IMR-90 (cell line): ENCODE data around the gene NME7. TPM values are rescaled to one million over a fixed set of nuclear protein-coding genes. Genes with fewer than 3 reads are reported as not detected.

Experiments
- ATAC-seq: fragments of 200-7000 bp; cut with Tn5 transposase; 2 replicates; pipeline ENCODE4 v1.9.1; 2020; ENCODE audit warnings: low read depth, mild to moderate bottlenecking, moderate library complexity
- BruUV-seq: library from RNA; stranded (reverse); fragments of 400-500 nt; replicated peaks from 2 replicates; lab custom pipeline; 2021; lab: Mats Ljungman, UMichigan
- CTCF ChIA-PET: fragments of 300-600 bp; formaldehyde crosslinking; extraction: SDS; loops from one replicate; lab custom pipeline; 2021; ENCODE audit warnings: antibody characterized with exemption; lab: Yijun Ruan, JAX
- POLR2A ChIA-PET: fragments of 300-600 bp; sonication (Branson Sonifier 250); formaldehyde crosslinking; loops from one replicate; lab custom pipeline; 2022; ENCODE audit warnings: antibody characterized with exemption; ENCODE audit not compliant: unreplicated experiment; lab: Charles Lee
- DNase-seq: peaks from one replicate; pipeline ENCODE4 v3.0.0; 2013
- H2AFZ ChIP-seq: replicated peaks from 2 replicates; pipeline ENCODE3; 2013; ENCODE audit warnings: low read length, mild to moderate bottlenecking; ENCODE audit not compliant: poor library complexity
- H2AK5ac ChIP-seq: 2 replicates; pipeline ENCODE4 v1.6.1; 2013; ENCODE audit warnings: low read depth, low read length, inconsistent platforms
- H2AK9ac ChIP-seq: replicated peaks from 2 replicates; pipeline ENCODE3; 2013; ENCODE audit warnings: mild to moderate bottlenecking, low read depth, low read length, moderate library complexity; ENCODE audit not compliant: poor library complexity
- H2BK120ac ChIP-seq: 2 replicates; pipeline ENCODE4 v1.6.1; 2013; ENCODE audit warnings: low read depth, low read length, inconsistent platforms
- H2BK15ac ChIP-seq: 3 replicates; pipeline ENCODE4 v1.6.1; 2013; ENCODE audit warnings: low read depth, low read length, inconsistent platforms
- H2BK20ac ChIP-seq: 2 replicates; pipeline ENCODE4 v1.6.1; 2013; ENCODE audit warnings: low read depth, mild to moderate bottlenecking, inconsistent platforms, low read length, moderate library complexity
- H2BK5ac ChIP-seq: 2 replicates; pipeline ENCODE4 v1.6.1; 2013; ENCODE audit warnings: mild to moderate bottlenecking, low read depth, low read length, inconsistent platforms; ENCODE audit not compliant: poor library complexity, severe bottlenecking
- H3K14ac ChIP-seq: replicated peaks from 2 replicates; pipeline ENCODE4 v1.6.1; 2013; ENCODE audit warnings: low read depth, low read length, inconsistent platforms
- H3K18ac ChIP-seq: 2 replicates; pipeline ENCODE4 v1.6.1; 2013; ENCODE audit warnings: low read depth, low read length, control low read depth
- H3K23ac ChIP-seq: 2 replicates; pipeline ENCODE4 v1.6.1; 2013; ENCODE audit warnings: low read depth, low read length, inconsistent platforms
- H3K27ac ChIP-seq: 2 replicates; pipeline ENCODE4 v1.5.1; 2013; ENCODE audit warnings: mild to moderate bottlenecking, control low read depth, low read length; ENCODE audit not compliant: insufficient read depth
- H3K27me3 ChIP-seq: 2 replicates; pipeline ENCODE4 v1.6.1; 2013; ENCODE audit warnings: low read length; ENCODE audit not compliant: control insufficient read depth, insufficient read depth
- H3K36me3 ChIP-seq: 2 replicates; pipeline ENCODE4 v1.6.1; 2013; ENCODE audit warnings: low read length, mixed read lengths; ENCODE audit not compliant: control insufficient read depth, insufficient read depth
- H3K4ac ChIP-seq: 2 replicates; pipeline ENCODE4 v1.6.1; 2013; ENCODE audit warnings: low read depth, low read length, inconsistent platforms
- H3K4me1 ChIP-seq: 2 replicates; pipeline ENCODE4 v1.6.1; 2013; ENCODE audit warnings: low read length, mixed read lengths; ENCODE audit not compliant: control insufficient read depth, insufficient read depth
- H3K4me2 ChIP-seq: 2 replicates; pipeline ENCODE4 v1.6.1; 2013; ENCODE audit warnings: low read depth, mild to moderate bottlenecking, control low read depth, low read length, moderate library complexity
- H3K4me3 ChIP-seq: 2 replicates; pipeline ENCODE4 v1.5.1; 2013; ENCODE audit warnings: low read depth, mild to moderate bottlenecking, control low read depth, low read length, moderate library complexity; ENCODE audit not compliant: insufficient read depth
- H3K56ac ChIP-seq: 2 replicates; pipeline ENCODE4 v1.6.1; 2013; ENCODE audit warnings: low read length, inconsistent platforms; ENCODE audit not compliant: insufficient read depth; ENCODE audit errors: extremely low read depth
- H3K79me1 ChIP-seq, 2 experiments: 2 replicates each; pipeline ENCODE4 v1.6.1; 2013; ENCODE audit warnings: low read length in 2 of 2, inconsistent platforms in 1 of 2, low read depth in 1 of 2
- H3K9ac ChIP-seq: 2 replicates; pipeline ENCODE4 v1.6.1; 2013; ENCODE audit warnings: low read depth, low read length, control low read depth
- H3K9me1 ChIP-seq: 2 replicates; pipeline ENCODE4 v1.6.1; 2013; ENCODE audit warnings: low read length, inconsistent platforms; ENCODE audit not compliant: insufficient read depth
- H3K9me3 ChIP-seq: 2 replicates; pipeline ENCODE4 v1.6.1; 2013; ENCODE audit warnings: low read length; ENCODE audit not compliant: control insufficient read depth, insufficient read depth
- H4K20me1 ChIP-seq: 2 replicates; pipeline ENCODE4 v1.6.1; 2013; ENCODE audit warnings: low read length, inconsistent platforms; ENCODE audit not compliant: insufficient read depth
- H4K5ac ChIP-seq: 2 replicates; pipeline ENCODE4 v1.6.1; 2013; ENCODE audit warnings: mild to moderate bottlenecking, low read depth, low read length, control low read depth
- H4K8ac ChIP-seq, 2 experiments: 2 replicates each; pipeline ENCODE4 v1.6.1; 2013; ENCODE audit warnings: low read depth in 2 of 2, low read length in 2 of 2, control low read depth in 1 of 2, inconsistent platforms in 1 of 2
- H4K91ac ChIP-seq: 2 replicates; pipeline ENCODE4 v1.6.1; 2013; ENCODE audit warnings: low read depth, low read length, inconsistent platforms; ENCODE audit not compliant: insufficient read depth
- CEBPB ChIP-seq: IDR thresholded peaks from 2 replicates; pipeline ENCODE4 v1.6.1; 2012; ENCODE audit warnings: low read depth, low read length, improper control_type of control experiment
- FOS ChIP-seq: fragments of 150-350 bp; IDR thresholded peaks from 2 replicates; pipeline ENCODE4 v1.6.1; 2016; ENCODE audit warnings: low read depth, low read length
- MAZ ChIP-seq: IDR thresholded peaks from 2 replicates; pipeline ENCODE4 v1.6.1; 2012; ENCODE audit warnings: low read depth, mild to moderate bottlenecking, low read length, improper control_type of control experiment, moderate library complexity, borderline replicate concordance
- NFE2L2 ChIP-seq: fragments of 150-350 bp; IDR thresholded peaks from 2 replicates; pipeline ENCODE4 v1.6.1; 2016; ENCODE audit warnings: low read depth, mild to moderate bottlenecking, low read length
- POLR2A ChIP-seq: IDR thresholded peaks from 2 replicates; pipeline ENCODE4 v1.6.1; 2012; ENCODE audit warnings: mild to moderate bottlenecking, low read depth, low read length
- WGBS, 2 experiments: methylation state at CpG; one replicate each; pipeline versions ENCODE4 v1.1.5 to v1.1.7; 2013; ENCODE audit warnings: missing lambda C conversion rate in 2 of 2; ENCODE audit not compliant: insufficient read length in 1 of 2; ENCODE audit errors: extremely low coverage in 2 of 2; 5-methylcytosine and 5-hydroxymethylcytosine counted together
- dilution Hi-C: fragments of 300-500 bp; cut with HindIII; formaldehyde crosslinking; loops from one replicate; pipeline ENCODE4 v1.14.3; 2018; ENCODE audit warnings: low sequenced_read_pairs; ENCODE audit not compliant: unreplicated experiment
- in situ Hi-C: fragments of 300-500 bp; cut with MboI; formaldehyde crosslinking; loops from 3 replicates; pipeline ENCODE4 v1.14.3; 2019; ENCODE audit warnings: low sequenced_read_pairs, inconsistent platforms, mixed read lengths
- intact Hi-C: fragments of 100-400 bp; cut with micrococcal nuclease; formaldehyde crosslinking; loops from 2 replicates; pipeline ENCODE4 v1.10.0; 2022
- polyA plus RNA-seq, 3 experiments: library from polyadenylated mRNA; depleted of rRNA; stranded (reverse); fragments of >200 nt; gene quantifications; 2 replicates each; pipeline ENCODE4 v1.2.3, GENCODE V29; 2012; ENCODE audit warnings: low replicate concordance in 1 of 3
- total RNA-seq: library from RNA; depleted of rRNA; stranded (reverse); fragments of >200 nt; gene quantifications from 2 replicates; pipeline ENCODE4 v1.2.3, GENCODE V29; 2012

NME7 gene
- total and polyA plus RNA-seq, 2 of the 4 experiments (the other 2 are of a cell fraction), result 18.3 to 22.4 TPM

GRCh38 chr1:169119405-169119804, 248.2 kb downstream of the NME7 start:
- no peak overlapping the region for H2AK9ac ChIP-seq
- H3K23ac ChIP-seq, result peak overlapping the region; percentile 29; the same call in 1 of the 2 replicates
- in situ Hi-C loops, result loop anchor here (5.0 to 25.0 kb wide), 4 partner anchors 248 to 1593 kb away; partner anchors contain the start of genes BLZF1, GPR161, NME7 and SLC19A2
- peak overlapping the region; percentile 78; the same call in 1 of the 2 replicates for H2BK120ac ChIP-seq
- peak overlapping the region; percentile 65 for H2BK5ac ChIP-seq
- no peaks in the 10 kb centered on the region for H4K20me1 ChIP-seq
- H3K9me1 ChIP-seq, result peaks cover 31% of the 10 kb centered on the region
- no peak overlapping the region for H4K5ac ChIP-seq
- H3K56ac ChIP-seq, result no peak overlapping the region
- no peak overlapping the region for H2AK5ac ChIP-seq
- peak overlapping the region; percentile 2; the same call in 1 of the 2 replicates for H3K27ac ChIP-seq
- H3K18ac ChIP-seq, result no peak overlapping the region; the same call in 1 of the 2 replicates
- peaks cover 14 to 65% of the 10 kb centered on the region in 2 experiments for H3K79me1 ChIP-seq
- dilution Hi-C loops, result no loop called here
- H3K9me3 ChIP-seq, result no peaks in the 10 kb centered on the region
- TF ChIP-seq MAZ (no peak), CEBPB (no peak), FOS (peak; percentile 65; the same call in 1 of the 2 replicates), NFE2L2 (no peak), POLR2A (peak; percentile 9; the same call in 1 of the 2 replicates)
- ATAC-seq, result peak; percentile 61
- no peak overlapping the region for H3K9ac ChIP-seq
- H3K4ac ChIP-seq, result peak overlapping the region; percentile 28
- peak overlapping the region; percentile 58 for H2AFZ ChIP-seq
- H4K8ac ChIP-seq, result peak overlapping the region in 1 of 2 experiments; percentile 55; a peak in 2 of 4 replicates
- peaks cover 26% of the 10 kb centered on the region for H3K4me1 ChIP-seq
- no peaks in the 10 kb centered on the region; the same call in 1 of the 2 replicates for H3K36me3 ChIP-seq
- no TSS peak for BruUV-seq
- peak overlapping the region; percentile 59; the same call in 1 of the 2 replicates for H3K14ac ChIP-seq
- H3K4me3 ChIP-seq, result no peak overlapping the region
- no peaks in the 10 kb centered on the region for H3K27me3 ChIP-seq
- 0 out of 3 replicates have a peak overlapping the region, but pooled peaks have one; percentile 56 for H2BK15ac ChIP-seq
- intact Hi-C loops, result no loop called here
- DNase-seq, result peak; percentile 80
- H4K91ac ChIP-seq, result no peak overlapping the region; the same call in 1 of the 2 replicates
- no peak overlapping the region for H3K4me2 ChIP-seq
- H2BK20ac ChIP-seq, result peak overlapping the region; percentile 39; the same call in 1 of the 2 replicates
- WGBS, 2 experiments, result no CpG with 5 or more reads among the region's 5 CpGs
- ChIA-PET CTCF (interaction anchor here (1.8 kb wide), 1 partner anchor 229 kb away, joined by 7 read pairs; no protein-coding TSS in a partner anchor), POLR2A (no interaction called here)
